ENCODE measurements around the gene RASEF. TPM values are rescaled to one million over a fixed set of nuclear protein-coding genes. Genes with fewer than 3 reads are reported as not detected.

Gene RASEF
- total and polyA plus RNA-seq, 2 of the 13 experiments (the other 11 are each of a cell fraction or from before 2014, with no cell fraction given), result 0.07 TPM; not detected in 1

DNA sequence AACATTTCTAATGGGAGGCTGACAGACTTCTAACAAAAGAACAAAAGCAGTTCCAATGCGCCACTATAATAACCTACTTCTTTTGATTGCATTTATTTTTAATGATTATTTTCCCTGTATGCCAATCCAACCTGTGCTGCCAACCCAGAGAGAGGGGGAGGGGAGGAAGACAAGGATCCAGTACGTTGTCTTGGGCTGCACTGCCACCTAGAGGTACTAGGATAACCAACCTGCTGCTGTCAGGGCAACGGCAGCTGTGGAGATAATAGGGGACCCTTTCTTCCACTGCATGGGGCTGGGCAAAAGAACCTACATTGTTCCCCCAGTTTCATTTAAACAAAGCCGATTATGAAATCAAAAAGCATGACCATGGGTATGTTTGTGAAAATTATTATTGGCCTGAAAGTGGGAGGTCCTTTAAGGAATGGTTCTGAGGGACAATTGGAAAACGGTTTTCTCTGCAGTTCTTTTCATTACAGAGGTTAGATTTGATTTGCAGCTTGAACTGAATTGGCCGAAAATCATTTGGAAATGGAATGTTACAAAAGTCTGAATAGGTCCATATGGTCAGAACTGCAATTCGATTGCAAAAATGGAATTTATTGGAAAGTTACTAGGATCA lies 101.3 kb downstream of the RASEF start (continued):
- no peak for TF ChIP-seq NFKB2 (CRISPR knock-in tag; IDR thresholded peaks at IDR 0.05; ENCODE audit: borderline replicate concordance)
- TF ChIP-seq SNAI1 (CRISPR knock-in tag; IDR thresholded peaks at IDR 0.05; ENCODE audit: borderline replicate concordance), result no peak
- TF ChIP-seq, protein P1, sequence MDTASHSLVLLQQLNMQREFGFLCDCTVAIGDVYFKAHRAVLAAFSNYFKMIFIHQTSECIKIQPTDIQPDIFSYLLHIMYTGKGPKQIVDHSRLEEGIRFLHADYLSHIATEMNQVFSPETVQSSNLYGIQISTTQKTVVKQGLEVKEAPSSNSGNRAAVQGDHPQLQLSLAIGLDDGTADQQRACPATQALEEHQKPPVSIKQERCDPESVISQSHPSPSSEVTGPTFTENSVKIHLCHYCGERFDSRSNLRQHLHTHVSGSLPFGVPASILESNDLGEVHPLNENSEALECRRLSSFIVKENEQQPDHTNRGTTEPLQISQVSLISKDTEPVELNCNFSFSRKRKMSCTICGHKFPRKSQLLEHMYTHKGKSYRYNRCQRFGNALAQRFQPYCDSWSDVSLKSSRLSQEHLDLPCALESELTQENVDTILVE (CRISPR knock-in tag; IDR thresholded peaks at IDR 0.05), result 0 out of 2 replicates have a peak, but pooled peaks have one; percentile 30
- TF ChIP-seq HMGXB4 (CRISPR knock-in tag; IDR thresholded peaks at IDR 0.05; ENCODE audit: borderline replicate concordance in 1 of 2, low read depth in 1 of 2), result 0 out of 4 replicates have a peak, but pooled peaks of 1 of the 2 experiments have one; percentile 33
- TF ChIP-seq CCAR2 (optimal IDR thresholded peaks at IDR 0.05; ENCODE audit: low read depth, low read length), result no peak
- TF ChIP-seq GATAD1 (CRISPR knock-in tag; IDR thresholded peaks at IDR 0.05), result 0 out of 2 replicates have a peak, but pooled peaks have one; percentile 35
- no peak for TF ChIP-seq ZNF251 (CRISPR knock-in tag; IDR thresholded peaks at IDR 0.05)

- no peak overlapping the region for H3K27ac ChIP-seq (ENCODE audit: extremely low read length, insufficient read depth, low read length)
- no peaks in the 10 kb centered on the region for H3K4me1 ChIP-seq (ENCODE audit: insufficient read depth, low read length)
- WGBS (ENCODE audit: low lambda C conversion rate), result 27% methylated on average over 7 of the region's 7 CpGs
Observed at GRCh38 chr9:82957529-82958379, 105.2 kb downstream of the RASEF start.

More at GRCh38 chr9:82957529-82958379, 105.2 kb downstream of the RASEF start:
- Histone ChIP-seq H3K4me3 (replicated peaks in 1 of 3; ENCODE audit: insufficient read depth in 1 of 3, low read depth in 2 of 3, low read length in 3 of 3) (no peak overlapping the region), H3K79me2 (ENCODE audit: insufficient read depth, low read length) (no peaks in the 10 kb centered on the region), H3K9ac (ENCODE audit: insufficient read depth, low read depth, low read length) (no peak overlapping the region), H3K36me3 (replicated peaks in 1 of 2; ENCODE audit: control insufficient read depth in 1 of 2, insufficient read depth in 2 of 2, low read length in 2 of 2) (no peaks in the 10 kb centered on the region), H3K9me3 (ENCODE audit: low read length) (no peaks in the 10 kb centered on the region), H3K27me3 (ENCODE audit: control insufficient read depth in 1 of 2, insufficient read depth in 2 of 2, low read length in 2 of 2) (no peaks in the 10 kb centered on the region), H4K20me1 (ENCODE audit: insufficient read depth, low read length) (no peaks in the 10 kb centered on the region), H2AFZ (ENCODE audit: low read length) (no peak overlapping the region), H3K4me2 (ENCODE audit: low read depth, low read length) (no peak overlapping the region)
- TF ChIP-seq MIXL1 (CRISPR knock-in tag; IDR thresholded peaks at IDR 0.05) (no peak), ZBTB43 (CRISPR knock-in tag; conservative IDR thresholded peaks at IDR 0.05) (no peak), BRCA1 (CRISPR knock-in tag; IDR thresholded peaks at IDR 0.05) (no peak), NR2F2 (IDR thresholded peaks at IDR 0.05; ENCODE audit: borderline replicate concordance, low read depth) (no peak), PITX1 (CRISPR knock-in tag; IDR thresholded peaks at IDR 0.05) (no peak), POLR2AphosphoS5 (IDR thresholded peaks at IDR 0.05; ENCODE audit: low read depth, low read length) (no peak), KAT7 (CRISPR knock-in tag; IDR thresholded peaks at IDR 0.05; ENCODE audit: borderline replicate concordance) (no peak), RFXAP (CRISPR knock-in tag; IDR thresholded peaks at IDR 0.05; ENCODE audit: borderline replicate concordance) (no peak)
- intact Hi-C loops (cut with micrococcal nuclease; ENCODE audit: unreplicated experiment), result no loop called here
- BruUV-seq (replicated peaks), result no TSS peak
- POLR2A ChIA-PET, result no interaction called here
- DNase-seq (ENCODE audit: low spot score) (no peak), FAIRE-seq (no peak), ATAC-seq (no peak)
- CTCF ChIA-PET (ENCODE audit: low intra/inter-chr PET ratio, low total read pairs), result no interaction called here
- in situ Hi-C loops (cut with HindIII; ENCODE audit: extremely low pct_ligation_motif_present, low pct_unique_long_range_greater_than_20kb), result loop anchor here (25.0 kb wide), 1 partner anchor 1245 kb away; no protein-coding TSS in a partner anchor

Measured in HepG2 (cell line).